ELF-1 (cell line): ENCODE measurements around the gene PHLPP2.
A peak's percentile ranks its signal among the peaks of the same experiment; 100 is the strongest.

Experiments
- DNase-seq: peaks from one replicate; pipeline ENCODE4 v3.0.0-alpha.2; 2016; ENCODE audit warnings: low read depth, low spot score

Gene PHLPP2

GRCh38 chr16:71669926-71670536, 54.5 kb downstream of the PHLPP2 start:
- no peak for DNase-seq

- no peak for DNase-seq
These were observed 57.4 kb downstream of the PHLPP2 start for GRCh38 chr16:71666928-71667707.

GRCh38 chr16:71666264-71666663, 58.2 kb downstream of the PHLPP2 start:
- DNase-seq, result no peak

GRCh38 chr16:71659471-71659870, 65.0 kb downstream of the PHLPP2 start:
- DNase-seq, result no peak

- no peak for DNase-seq
These were observed 65.7 kb downstream of the PHLPP2 start for GRCh38 chr16:71658771-71659170.

GRCh38 chr16:71649704-71650103, 74.8 kb downstream of the PHLPP2 start:
- no peak for DNase-seq

- DNase-seq, result no peak
These were observed 75.6 kb downstream of the PHLPP2 start for GRCh38 chr16:71648921-71649320.

- DNase-seq, result no peak
These were observed 76.3 kb downstream of the PHLPP2 start for GRCh38 chr16:71648162-71648561.

- DNase-seq, result no peak
These were observed 77.1 kb downstream of the PHLPP2 start for GRCh38 chr16:71647391-71647790.

- peak; percentile 36 for DNase-seq
These were observed 79.1 kb downstream of the PHLPP2 start for GRCh38 chr16:71645450-71645849.

- DNase-seq, result peak; percentile 47
These were observed 87.1 kb downstream of the PHLPP2 start for GRCh38 chr16:71637398-71637797.

GRCh38 chr16:71635632-71636031, 88.9 kb downstream of the PHLPP2 start:
- DNase-seq, result no peak

- no peak for DNase-seq
These were observed 92.7 kb downstream of the PHLPP2 start for GRCh38 chr16:71631776-71632175.

GRCh38 chr16:71630808-71631207, 93.7 kb downstream of the PHLPP2 start:
- no peak for DNase-seq

GRCh38 chr16:71629278-71630016, 95.1 kb downstream of the PHLPP2 start:
- no peak for DNase-seq

- DNase-seq, result no peak
These were observed 95.7 kb downstream of the PHLPP2 start for GRCh38 chr16:71628810-71629209.

GRCh38 chr16:71627731-71628181, 96.7 kb downstream of the PHLPP2 start:
- DNase-seq, result peak; percentile 40

- no peak for DNase-seq
These were observed 97.7 kb downstream of the PHLPP2 start for GRCh38 chr16:71626858-71627213.

- peak; percentile 71 for DNase-seq
These were observed 98.3 kb downstream of the PHLPP2 start, which contains the start of gene MARVELD3 for GRCh38 chr16:71626018-71626857. TSS of gene MARVELD3 (plus strand) at chr16:71626184. CDS start at chr16:71626230, 46 bp downstream.

GRCh38 chr16:71625113-71625850, 99.2 kb downstream of the PHLPP2 start:
- DNase-seq, result no peak

GRCh38 chr16:71623597-71623996, 100.9 kb downstream of the PHLPP2 start:
- no peak for DNase-seq
